ENCODE results near the gene PCMTD2. TPM values are rescaled to one million over a fixed set of nuclear protein-coding genes. Genes with fewer than 3 reads are reported as not detected.
A peak's percentile ranks its signal among the peaks of the same experiment; 100 is the strongest.

The PCMTD2 gene
- total and polyA plus RNA-seq, 2 of the 13 experiments (the other 11 are each of a cell fraction or from before 2014, with no cell fraction given): 47.0 to 76.9 TPM

GRCh38 chr20:64220891-64221527 is 34.5 kb upstream of the PCMTD2 start (continued):
- TF ChIP-seq KLF16 (CRISPR knock-in tag; IDR thresholded peaks at IDR 0.05): 0 out of 4 replicates have a peak, but pooled peaks of 1 of the 2 experiments have one; percentile 17
- TF ChIP-seq HOXA5 (CRISPR knock-in tag; IDR thresholded peaks at IDR 0.05): no peak
- no peak for TF ChIP-seq SCMH1 (CRISPR knock-in tag; IDR thresholded peaks at IDR 0.05; ENCODE audit: borderline replicate concordance)
- no peak for TF ChIP-seq ZNF496 (CRISPR knock-in tag; IDR thresholded peaks at IDR 0.05; ENCODE audit: insufficient replicate concordance)
- no peak for TF ChIP-seq MAFK (conservative IDR thresholded peaks at IDR 0.05 in 1 of 2, IDR thresholded peaks at IDR 0.05 in 1 of 2; ENCODE audit: low read length in 2 of 2)
- TF ChIP-seq FOXP4 (CRISPR knock-in tag; IDR thresholded peaks at IDR 0.05): peak; percentile 49; the same call in 1 of the 2 replicates
- peak; percentile 26; the same call in 1 of the 2 replicates for TF ChIP-seq MTA1 (CRISPR knock-in tag; IDR thresholded peaks at IDR 0.05; ENCODE audit: borderline replicate concordance)
- TF ChIP-seq HNF4G (IDR thresholded peaks at IDR 0.05; ENCODE audit: borderline replicate concordance, low read depth, low read length): peak; percentile 85
- TF ChIP-seq HNF4G (CRISPR knock-in tag; IDR thresholded peaks at IDR 0.05; ENCODE audit: borderline replicate concordance, low read depth): peak; percentile 75; the same call in 1 of the 2 replicates
- TF ChIP-seq, protein P1, sequence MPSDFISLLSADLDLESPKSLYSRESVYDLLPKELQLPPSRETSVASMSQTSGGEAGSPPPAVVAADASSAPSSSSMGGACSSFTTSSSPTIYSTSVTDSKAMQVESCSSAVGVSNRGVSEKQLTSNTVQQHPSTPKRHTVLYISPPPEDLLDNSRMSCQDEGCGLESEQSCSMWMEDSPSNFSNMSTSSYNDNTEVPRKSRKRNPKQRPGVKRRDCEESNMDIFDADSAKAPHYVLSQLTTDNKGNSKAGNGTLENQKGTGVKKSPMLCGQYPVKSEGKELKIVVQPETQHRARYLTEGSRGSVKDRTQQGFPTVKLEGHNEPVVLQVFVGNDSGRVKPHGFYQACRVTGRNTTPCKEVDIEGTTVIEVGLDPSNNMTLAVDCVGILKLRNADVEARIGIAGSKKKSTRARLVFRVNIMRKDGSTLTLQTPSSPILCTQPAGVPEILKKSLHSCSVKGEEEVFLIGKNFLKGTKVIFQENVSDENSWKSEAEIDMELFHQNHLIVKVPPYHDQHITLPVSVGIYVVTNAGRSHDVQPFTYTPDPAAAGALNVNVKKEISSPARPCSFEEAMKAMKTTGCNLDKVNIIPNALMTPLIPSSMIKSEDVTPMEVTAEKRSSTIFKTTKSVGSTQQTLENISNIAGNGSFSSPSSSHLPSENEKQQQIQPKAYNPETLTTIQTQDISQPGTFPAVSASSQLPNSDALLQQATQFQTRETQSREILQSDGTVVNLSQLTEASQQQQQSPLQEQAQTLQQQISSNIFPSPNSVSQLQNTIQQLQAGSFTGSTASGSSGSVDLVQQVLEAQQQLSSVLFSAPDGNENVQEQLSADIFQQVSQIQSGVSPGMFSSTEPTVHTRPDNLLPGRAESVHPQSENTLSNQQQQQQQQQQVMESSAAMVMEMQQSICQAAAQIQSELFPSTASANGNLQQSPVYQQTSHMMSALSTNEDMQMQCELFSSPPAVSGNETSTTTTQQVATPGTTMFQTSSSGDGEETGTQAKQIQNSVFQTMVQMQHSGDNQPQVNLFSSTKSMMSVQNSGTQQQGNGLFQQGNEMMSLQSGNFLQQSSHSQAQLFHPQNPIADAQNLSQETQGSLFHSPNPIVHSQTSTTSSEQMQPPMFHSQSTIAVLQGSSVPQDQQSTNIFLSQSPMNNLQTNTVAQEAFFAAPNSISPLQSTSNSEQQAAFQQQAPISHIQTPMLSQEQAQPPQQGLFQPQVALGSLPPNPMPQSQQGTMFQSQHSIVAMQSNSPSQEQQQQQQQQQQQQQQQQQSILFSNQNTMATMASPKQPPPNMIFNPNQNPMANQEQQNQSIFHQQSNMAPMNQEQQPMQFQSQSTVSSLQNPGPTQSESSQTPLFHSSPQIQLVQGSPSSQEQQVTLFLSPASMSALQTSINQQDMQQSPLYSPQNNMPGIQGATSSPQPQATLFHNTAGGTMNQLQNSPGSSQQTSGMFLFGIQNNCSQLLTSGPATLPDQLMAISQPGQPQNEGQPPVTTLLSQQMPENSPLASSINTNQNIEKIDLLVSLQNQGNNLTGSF (CRISPR knock-in tag; IDR thresholded peaks at IDR 0.05): no peak
- peak; percentile 54 for TF ChIP-seq XRCC5 (optimal IDR thresholded peaks at IDR 0.05; ENCODE audit: low read length)
- TF ChIP-seq SMAD9 (CRISPR knock-in tag; IDR thresholded peaks at IDR 0.05): no peak
- no peak for TF ChIP-seq DMAP1 (CRISPR knock-in tag; IDR thresholded peaks at IDR 0.05)
- peak; percentile 36; the same call in 1 of the 2 replicates for TF ChIP-seq ZNF33B (CRISPR knock-in tag; IDR thresholded peaks at IDR 0.05)
- 0 out of 2 replicates have a peak, but pooled peaks have one; percentile 19 for TF ChIP-seq KDM1A (CRISPR knock-in tag; IDR thresholded peaks at IDR 0.05)
- TF ChIP-seq, protein P2, sequence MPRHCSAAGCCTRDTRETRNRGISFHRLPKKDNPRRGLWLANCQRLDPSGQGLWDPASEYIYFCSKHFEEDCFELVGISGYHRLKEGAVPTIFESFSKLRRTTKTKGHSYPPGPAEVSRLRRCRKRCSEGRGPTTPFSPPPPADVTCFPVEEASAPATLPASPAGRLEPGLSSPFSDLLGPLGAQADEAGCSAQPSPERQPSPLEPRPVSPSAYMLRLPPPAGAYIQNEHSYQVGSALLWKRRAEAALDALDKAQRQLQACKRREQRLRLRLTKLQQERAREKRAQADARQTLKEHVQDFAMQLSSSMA (CRISPR knock-in tag; IDR thresholded peaks at IDR 0.05): no peak
- TF ChIP-seq, protein P3, sequence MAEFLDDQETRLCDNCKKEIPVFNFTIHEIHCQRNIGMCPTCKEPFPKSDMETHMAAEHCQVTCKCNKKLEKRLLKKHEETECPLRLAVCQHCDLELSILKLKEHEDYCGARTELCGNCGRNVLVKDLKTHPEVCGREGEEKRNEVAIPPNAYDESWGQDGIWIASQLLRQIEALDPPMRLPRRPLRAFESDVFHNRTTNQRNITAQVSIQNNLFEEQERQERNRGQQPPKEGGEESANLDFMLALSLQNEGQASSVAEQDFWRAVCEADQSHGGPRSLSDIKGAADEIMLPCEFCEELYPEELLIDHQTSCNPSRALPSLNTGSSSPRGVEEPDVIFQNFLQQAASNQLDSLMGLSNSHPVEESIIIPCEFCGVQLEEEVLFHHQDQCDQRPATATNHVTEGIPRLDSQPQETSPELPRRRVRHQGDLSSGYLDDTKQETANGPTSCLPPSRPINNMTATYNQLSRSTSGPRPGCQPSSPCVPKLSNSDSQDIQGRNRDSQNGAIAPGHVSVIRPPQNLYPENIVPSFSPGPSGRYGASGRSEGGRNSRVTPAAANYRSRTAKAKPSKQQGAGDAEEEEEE (CRISPR knock-in tag; IDR thresholded peaks at IDR 0.05; ENCODE audit: borderline replicate concordance): no peak
- TF ChIP-seq ZNF432 (CRISPR knock-in tag; IDR thresholded peaks at IDR 0.05; ENCODE audit: borderline replicate concordance): no peak
- no peak for TF ChIP-seq AHR (CRISPR knock-in tag; IDR thresholded peaks at IDR 0.05)
- TF ChIP-seq FOXC1 (CRISPR knock-in tag; IDR thresholded peaks at IDR 0.05; ENCODE audit: borderline replicate concordance): no peak
